ENCODE results near the gene ZSCAN12.

GRCh38 chr6:28377879-28378278 lies 21.7 kb downstream of the ZSCAN12 start:
- TF ChIP-seq, protein P1, sequence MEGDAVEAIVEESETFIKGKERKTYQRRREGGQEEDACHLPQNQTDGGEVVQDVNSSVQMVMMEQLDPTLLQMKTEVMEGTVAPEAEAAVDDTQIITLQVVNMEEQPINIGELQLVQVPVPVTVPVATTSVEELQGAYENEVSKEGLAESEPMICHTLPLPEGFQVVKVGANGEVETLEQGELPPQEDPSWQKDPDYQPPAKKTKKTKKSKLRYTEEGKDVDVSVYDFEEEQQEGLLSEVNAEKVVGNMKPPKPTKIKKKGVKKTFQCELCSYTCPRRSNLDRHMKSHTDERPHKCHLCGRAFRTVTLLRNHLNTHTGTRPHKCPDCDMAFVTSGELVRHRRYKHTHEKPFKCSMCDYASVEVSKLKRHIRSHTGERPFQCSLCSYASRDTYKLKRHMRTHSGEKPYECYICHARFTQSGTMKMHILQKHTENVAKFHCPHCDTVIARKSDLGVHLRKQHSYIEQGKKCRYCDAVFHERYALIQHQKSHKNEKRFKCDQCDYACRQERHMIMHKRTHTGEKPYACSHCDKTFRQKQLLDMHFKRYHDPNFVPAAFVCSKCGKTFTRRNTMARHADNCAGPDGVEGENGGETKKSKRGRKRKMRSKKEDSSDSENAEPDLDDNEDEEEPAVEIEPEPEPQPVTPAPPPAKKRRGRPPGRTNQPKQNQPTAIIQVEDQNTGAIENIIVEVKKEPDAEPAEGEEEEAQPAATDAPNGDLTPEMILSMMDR (conservative IDR thresholded peaks at IDR 0.05; ENCODE audit: low read length) = no peak
- TF ChIP-seq EZH2phosphoT487 (IDR thresholded peaks at IDR 0.05; ENCODE audit: borderline replicate concordance) = no peak
